GM06990 (cell line): ENCODE results near the gene PSPN.
"Not testable (repeated sequence)": the region's sequence is repeated elsewhere in the genome, so short reads cannot be mapped to it uniquely, and the experiment has no call there.

Source experiments
- DNase-seq: peaks from one replicate; pipeline ENCODE4 v3.0.0-alpha.2; 2011; ENCODE audit not compliant: insufficient read length; ENCODE audit errors: extremely low read depth
- H3K27me3 ChIP-seq: replicated peaks from 2 replicates; pipeline ENCODE4 v1.6.0; 2011; ENCODE audit warnings: low read length; ENCODE audit not compliant: control insufficient read depth, insufficient read depth
- H3K36me3 ChIP-seq: 2 replicates; pipeline ENCODE4 v1.5.1; 2011; ENCODE audit warnings: low read length; ENCODE audit not compliant: control insufficient read depth, insufficient read depth
- H3K4me3 ChIP-seq: replicated peaks from 2 replicates; pipeline ENCODE4 v1.5.1; 2011; ENCODE audit warnings: low read depth, mild to moderate bottlenecking, control low read depth, low read length
- CTCF ChIP-seq: IDR thresholded peaks from 2 replicates; pipeline ENCODE4 v1.5.1; 2011; ENCODE audit warnings: low read length, control low read depth, mild to moderate bottlenecking, inconsistent platforms; ENCODE audit not compliant: insufficient read depth, poor library complexity, severe bottlenecking

Gene PSPN

GRCh38 chr19:6373096-6373812, 2.5 kb downstream of the PSPN start:
- H3K27me3 ChIP-seq = no peaks in the 10 kb centered on the region
- peak overlapping the region; percentile 78 for H3K4me3 ChIP-seq
- no peak for TF ChIP-seq CTCF
- peak; percentile 94 for DNase-seq
- H3K36me3 ChIP-seq = peaks cover 6% of the 10 kb centered on the region

DNA sequence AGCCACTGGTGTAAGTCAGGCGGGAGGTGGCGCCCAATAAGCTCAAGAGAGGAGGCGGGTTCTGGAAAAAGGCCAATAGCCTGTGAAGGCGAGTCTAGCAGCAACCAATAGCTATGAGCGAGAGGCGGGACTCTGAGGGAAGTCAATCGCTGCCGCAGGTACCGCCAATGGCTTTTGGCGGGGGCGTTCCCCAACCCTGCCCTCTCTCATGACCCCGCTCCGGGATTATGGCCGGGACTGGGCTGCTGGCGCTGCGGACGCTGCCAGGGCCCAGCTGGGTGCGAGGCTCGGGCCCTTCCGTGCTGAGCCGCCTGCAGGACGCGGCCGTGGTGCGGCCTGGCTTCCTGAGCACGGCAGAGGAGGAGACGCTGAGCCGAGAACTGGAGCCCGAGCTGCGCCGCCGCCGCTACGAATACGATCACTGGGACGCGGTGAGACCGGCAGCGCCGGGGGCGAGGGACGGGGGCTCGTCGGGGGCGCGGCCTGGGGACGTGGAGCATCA, 3.1 kb downstream of the PSPN start, which contains the start of gene ALKBH7:
TSS of gene ALKBH7 (plus strand) at position 201 of the 502 bp plus-strand sequence. CDS start at position 228, 27 bp downstream.
- DNase-seq = peak; percentile 92
- H3K27me3 ChIP-seq = no peaks in the 10 kb centered on the region
- peaks cover 6% of the 10 kb centered on the region for H3K36me3 ChIP-seq
- H3K4me3 ChIP-seq = peak within 1 kb of the TSS; percentile 78
- TF ChIP-seq CTCF = no peak

GRCh38 chr19:6364353-6364752, 11.4 kb downstream of the PSPN start:
- H3K36me3 ChIP-seq = peaks cover 12% of the 10 kb centered on the region
- no peak for TF ChIP-seq CTCF
- DNase-seq = no peak

GRCh38 chr19:6362351-6362801, 13.4 kb downstream of the PSPN start:
- no peak for TF ChIP-seq CTCF
- no peaks in the 10 kb centered on the region for H3K27me3 ChIP-seq
- H3K36me3 ChIP-seq = peaks cover 9% of the 10 kb centered on the region
- peak overlapping the region; percentile 87 for H3K4me3 ChIP-seq
- peak; percentile 38 for DNase-seq

More at GRCh38 chr19:6364353-6364752, 11.4 kb downstream of the PSPN start:
- no peak overlapping the region for H3K4me3 ChIP-seq
- H3K27me3 ChIP-seq = no peaks in the 10 kb centered on the region

DNA sequence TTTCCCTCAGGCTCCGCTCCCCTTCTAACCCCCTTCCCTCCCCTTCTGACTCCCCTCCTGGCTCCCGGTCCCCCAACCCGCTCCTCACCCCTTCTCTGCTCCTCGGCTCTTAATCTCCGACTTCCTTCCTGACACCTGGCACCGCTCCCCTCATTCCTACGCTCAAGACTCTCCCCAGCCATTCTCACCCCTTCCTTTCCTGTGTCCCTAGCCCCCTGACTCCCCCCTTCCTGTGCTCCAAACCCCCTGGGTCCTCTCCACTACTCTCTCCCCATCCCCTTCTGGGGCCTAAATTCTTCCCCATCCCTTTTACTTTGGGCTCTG, 13.7 kb downstream of the PSPN start:
- Histone ChIP-seq H3K27me3 (no peaks in the 10 kb centered on the region), H3K36me3 (peaks cover 9% of the 10 kb centered on the region), H3K4me3 (peak overlapping the region; percentile 87)
- TF ChIP-seq CTCF = no peak
- DNase-seq = no peak

DNA sequence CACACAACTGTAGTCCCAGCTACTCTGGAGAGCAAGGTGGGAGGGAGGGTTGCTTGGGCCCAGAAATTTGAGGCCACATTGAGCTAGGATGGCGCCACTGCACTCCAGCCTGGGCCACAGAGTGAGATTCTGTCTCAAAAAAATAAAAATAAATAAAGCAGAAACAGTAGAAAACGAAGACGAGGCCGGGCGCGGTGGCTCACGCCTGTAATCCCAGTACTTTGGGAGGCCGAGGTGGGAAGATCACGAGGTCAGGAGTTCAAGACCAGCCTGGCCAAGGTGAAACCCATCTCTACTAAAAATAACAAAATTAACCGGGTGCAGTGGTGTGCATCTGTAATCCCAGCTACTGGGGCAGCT, 14.9 kb downstream of the PSPN start:
- peak overlapping the region; percentile 47 for H3K4me3 ChIP-seq
- not testable (repeated sequence) for H3K36me3 ChIP-seq, DNase-seq, H3K27me3 ChIP-seq

DNA sequence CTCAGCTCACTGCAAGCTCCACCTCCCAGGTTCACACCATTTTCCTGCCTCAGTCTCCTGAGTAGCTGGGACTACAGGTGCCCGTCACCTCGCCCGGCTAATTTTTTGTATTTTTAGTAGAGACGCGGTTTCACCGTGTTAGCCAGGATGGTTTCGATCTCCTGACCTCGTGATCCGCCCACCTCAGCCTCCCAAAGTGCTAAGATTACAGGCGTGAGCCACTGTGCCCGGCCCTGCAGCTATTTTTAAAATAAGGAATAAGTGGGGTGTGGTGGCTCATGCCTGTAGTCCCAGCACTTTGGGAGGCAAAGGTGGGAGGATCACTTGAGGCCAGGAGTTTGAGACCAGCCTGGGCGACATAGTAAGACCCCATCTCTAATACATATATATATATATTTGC, 15.3 kb downstream of the PSPN start:
- H3K36me3 ChIP-seq, DNase-seq, H3K4me3 ChIP-seq, H3K27me3 ChIP-seq: not testable (repeated sequence)
